Dendritic cell treated with granulocyte-macrophage colony-stimulating factor and Interleukin-4, amounts not matched to agents 40 ng/mL and 50 ng/mL, for 4 days (primary cell): ENCODE results near the gene LMBR1.
"Not testable (repeated sequence)": the region's sequence is repeated elsewhere in the genome, so short reads cannot be mapped to it uniquely, and the experiment has no call there.

Experiments used
- H3K27ac Mint-ChIP-seq: one replicate; pipeline ENCODE4 v1.8.0; 2022; ENCODE audit warnings: mild to moderate bottlenecking, mixed read lengths
- H3K27me3 Mint-ChIP-seq: one replicate; pipeline ENCODE4 v1.8.0; 2022; ENCODE audit warnings: mild to moderate bottlenecking, mixed read lengths
- H3K36me3 Mint-ChIP-seq: one replicate; pipeline ENCODE4 v1.8.0; 2022; ENCODE audit warnings: low read depth, mixed read lengths
- H3K4me1 Mint-ChIP-seq: one replicate; pipeline ENCODE4 v1.8.0; 2022; ENCODE audit warnings: low read depth, mixed read lengths
- H3K4me3 Mint-ChIP-seq: one replicate; pipeline ENCODE4 v1.8.0; 2022; ENCODE audit warnings: mild to moderate bottlenecking, moderate library complexity, mixed read lengths
- H3K9me3 Mint-ChIP-seq: one replicate; pipeline ENCODE4 v1.8.0; 2022; ENCODE audit warnings: mixed read lengths
- intact Hi-C: fragments of 100-400 bp; cut with micrococcal nuclease; formaldehyde crosslinking; loops from one replicate; pipeline ENCODE4 v1.15.0; 2022

The LMBR1 gene

GRCh38 chr7:156732091-156732625 is 160.8 kb downstream of the LMBR1 start:
- no peak overlapping the region for H3K4me3 Mint-ChIP-seq
- no peaks in the 10 kb centered on the region for H3K27me3 Mint-ChIP-seq
- H3K36me3 Mint-ChIP-seq = peaks cover 68% of the 10 kb centered on the region
- intact Hi-C loops = no loop called here
- H3K9me3 Mint-ChIP-seq = peaks cover 33% of the 10 kb centered on the region
- no peaks in the 10 kb centered on the region for H3K4me1 Mint-ChIP-seq
- H3K27ac Mint-ChIP-seq = no peak overlapping the region

GRCh38 chr7:156731651-156732050 is 161.3 kb downstream of the LMBR1 start:
- intact Hi-C loops = no loop called here
- H3K9me3 Mint-ChIP-seq = peaks cover 33% of the 10 kb centered on the region
- H3K27me3 Mint-ChIP-seq = no peaks in the 10 kb centered on the region

DNA sequence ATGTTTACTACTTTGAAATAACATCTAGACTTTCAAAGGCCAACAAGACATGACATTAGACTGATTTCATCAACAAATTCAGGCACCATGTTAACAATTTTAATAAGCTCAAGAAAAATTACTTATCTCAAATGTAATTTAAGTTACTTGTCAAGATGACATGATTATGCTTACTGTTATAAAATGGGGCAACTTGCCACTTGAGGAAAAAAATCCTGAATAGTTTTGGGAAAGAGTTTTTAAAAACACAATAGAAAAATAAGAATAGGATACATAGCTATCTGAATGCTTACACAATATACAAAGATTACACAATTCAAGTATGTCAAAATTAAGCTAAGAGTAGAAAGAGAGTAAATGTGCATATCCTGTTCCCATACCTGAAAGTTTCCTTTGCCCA is 167.0 kb downstream of the LMBR1 start:
- no peaks in the 10 kb centered on the region for H3K9me3 Mint-ChIP-seq
- no peaks in the 10 kb centered on the region for H3K4me1 Mint-ChIP-seq
- H3K4me3 Mint-ChIP-seq = no peak overlapping the region
- H3K27ac Mint-ChIP-seq = no peak overlapping the region
- peaks cover 12% of the 10 kb centered on the region for H3K36me3 Mint-ChIP-seq
- intact Hi-C loops = no loop called here
- H3K27me3 Mint-ChIP-seq = no peaks in the 10 kb centered on the region

More at GRCh38 chr7:156731651-156732050, 161.3 kb downstream of the LMBR1 start:
- no peaks in the 10 kb centered on the region for H3K4me1 Mint-ChIP-seq
- no peak overlapping the region for H3K27ac Mint-ChIP-seq
- H3K36me3 Mint-ChIP-seq = peaks cover 63% of the 10 kb centered on the region
- no peak overlapping the region for H3K4me3 Mint-ChIP-seq

DNA sequence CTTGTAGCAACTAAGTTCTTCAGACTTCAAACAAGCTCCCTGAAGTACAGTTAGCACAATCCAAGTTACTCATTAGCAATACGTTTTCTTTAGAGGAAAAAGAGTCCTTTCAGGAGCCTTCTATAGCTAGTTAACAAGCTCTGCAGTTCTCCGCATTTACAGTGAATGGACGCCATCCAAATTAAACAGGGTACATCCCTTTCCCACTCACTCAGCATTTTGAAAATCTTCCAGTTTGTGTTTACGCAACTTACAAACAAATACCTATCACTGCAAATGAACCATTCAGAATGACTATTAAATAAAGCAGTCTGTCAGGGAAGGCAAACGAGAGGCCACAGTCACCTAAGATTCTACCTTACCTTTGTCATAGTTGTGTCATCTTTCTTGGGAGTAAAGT is 167.9 kb downstream of the LMBR1 start:
- Mint-ChIP-seq H3K9me3 (no peaks in the 10 kb centered on the region), H3K4me1 (no peaks in the 10 kb centered on the region), H3K27ac (no peak overlapping the region), H3K4me3 (no peak overlapping the region), H3K36me3 (peaks cover 6% of the 10 kb centered on the region), H3K27me3 (no peaks in the 10 kb centered on the region)
- intact Hi-C loops = no loop called here

- Mint-ChIP-seq H3K4me1 (no peaks in the 10 kb centered on the region), H3K27ac (no peak overlapping the region), H3K4me3 (no peak overlapping the region), H3K27me3 (no peaks in the 10 kb centered on the region), H3K9me3 (no peaks in the 10 kb centered on the region), H3K36me3 (peaks cover 17% of the 10 kb centered on the region)
- intact Hi-C loops = no loop called here
These were observed 170.7 kb downstream of the LMBR1 start for GRCh38 chr7:156722043-156722826.

DNA sequence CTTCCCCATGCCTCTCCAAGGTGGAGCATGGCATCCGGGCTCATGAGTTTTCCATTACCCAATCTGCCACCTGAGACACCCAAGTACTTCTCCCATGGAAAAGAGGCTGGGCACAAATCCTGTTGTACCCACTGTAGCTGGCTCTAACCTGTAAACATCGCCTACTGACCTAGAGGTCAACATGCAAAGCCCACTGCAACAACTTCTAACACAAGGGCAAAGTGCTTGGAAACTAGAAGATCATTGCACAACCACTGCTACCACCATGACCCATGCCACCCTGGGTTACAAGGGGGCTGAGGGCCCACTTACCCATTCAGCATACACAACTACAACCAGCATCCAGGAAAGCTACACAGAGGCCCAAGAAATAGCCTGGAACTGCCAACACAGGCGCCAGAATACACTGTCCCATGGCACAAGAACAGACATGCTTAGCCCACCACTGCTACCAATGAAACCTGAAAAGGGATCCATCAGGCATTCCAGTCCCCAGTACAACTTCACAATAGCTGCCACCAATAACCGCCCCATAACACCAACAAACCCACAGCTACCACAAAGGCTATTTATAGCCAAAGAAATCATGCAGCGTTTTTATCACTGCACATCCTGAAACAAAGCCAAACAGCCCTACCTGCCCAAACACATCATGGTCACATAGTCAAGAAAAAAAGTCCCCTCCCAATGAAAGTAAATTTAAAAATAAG is 189.1 kb downstream of the LMBR1 start:
- H3K27me3 Mint-ChIP-seq = no peaks in the 10 kb centered on the region
- intact Hi-C loops = no loop called here
- no peak overlapping the region for H3K4me3 Mint-ChIP-seq
- H3K27ac Mint-ChIP-seq = no peak overlapping the region
- peaks cover 24% of the 10 kb centered on the region for H3K9me3 Mint-ChIP-seq
- peaks cover 55% of the 10 kb centered on the region for H3K36me3 Mint-ChIP-seq
- H3K4me1 Mint-ChIP-seq = no peaks in the 10 kb centered on the region

- Mint-ChIP-seq H3K27me3 (no peaks in the 10 kb centered on the region), H3K27ac (no peak overlapping the region), H3K4me1 (no peaks in the 10 kb centered on the region), H3K36me3 (peaks cover 53% of the 10 kb centered on the region), H3K9me3 (peaks cover 24% of the 10 kb centered on the region), H3K4me3 (no peak overlapping the region)
- intact Hi-C loops = no loop called here
These were observed 189.8 kb downstream of the LMBR1 start for GRCh38 chr7:156703209-156703608.

DNA sequence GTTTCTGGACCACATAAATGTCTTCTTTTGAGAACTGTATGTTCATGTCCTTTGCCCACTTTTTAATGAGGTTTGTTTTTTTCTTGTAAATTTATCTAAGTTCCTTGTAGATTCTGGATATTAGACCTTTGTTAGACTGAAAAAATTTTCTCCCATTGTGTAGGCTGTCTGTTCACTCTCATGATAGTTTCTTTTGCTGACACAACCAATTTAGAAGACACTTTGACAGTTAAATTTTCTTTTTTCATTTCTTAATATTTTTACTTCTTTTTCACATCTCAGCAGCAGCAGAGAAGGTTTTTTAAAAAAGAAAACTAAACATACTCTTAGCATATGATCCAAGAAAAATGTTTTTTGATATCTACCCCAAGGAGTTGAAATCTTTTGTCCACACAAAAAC is 190.6 kb downstream of the LMBR1 start:
- Mint-ChIP-seq H3K27me3 (no peaks in the 10 kb centered on the region), H3K9me3 (peaks cover 30% of the 10 kb centered on the region), H3K4me3 (no peak overlapping the region), H3K4me1 (no peaks in the 10 kb centered on the region), H3K27ac (no peak overlapping the region), H3K36me3 (peaks cover 60% of the 10 kb centered on the region)
- intact Hi-C loops = no loop called here

GRCh38 chr7:156701787-156702186 is 191.2 kb downstream of the LMBR1 start:
- Mint-ChIP-seq H3K9me3 (peaks cover 36% of the 10 kb centered on the region), H3K36me3 (peaks cover 65% of the 10 kb centered on the region)
- H3K27ac Mint-ChIP-seq, H3K4me3 Mint-ChIP-seq, H3K27me3 Mint-ChIP-seq, H3K4me1 Mint-ChIP-seq, intact Hi-C loops: not testable (repeated sequence)

DNA sequence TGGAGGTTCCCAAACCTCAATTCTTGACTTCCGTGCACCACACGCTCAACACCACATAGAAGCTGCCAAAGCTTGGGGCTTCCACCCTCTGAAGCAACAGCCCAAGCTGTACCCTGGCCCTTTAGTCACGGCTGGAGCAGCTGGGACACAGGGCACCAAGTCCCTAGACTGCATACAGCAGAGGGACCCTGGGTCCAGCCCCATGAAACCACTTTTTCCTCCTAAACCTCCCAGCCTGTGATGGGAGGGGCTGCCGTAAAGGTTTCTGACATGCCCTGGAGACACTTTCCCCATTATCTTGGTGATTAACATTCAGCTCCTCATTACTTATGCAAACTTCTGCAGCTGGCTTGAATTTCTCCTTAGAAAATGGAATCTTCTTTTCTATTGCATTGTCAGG is 194.5 kb downstream of the LMBR1 start:
- H3K27me3 Mint-ChIP-seq, intact Hi-C loops, H3K4me1 Mint-ChIP-seq, H3K4me3 Mint-ChIP-seq, H3K27ac Mint-ChIP-seq: not testable (repeated sequence)
- peaks cover 54% of the 10 kb centered on the region for H3K36me3 Mint-ChIP-seq
- peaks cover 42% of the 10 kb centered on the region for H3K9me3 Mint-ChIP-seq

- Mint-ChIP-seq H3K36me3 (peaks cover 49% of the 10 kb centered on the region), H3K9me3 (peaks cover 42% of the 10 kb centered on the region)
- H3K4me3 Mint-ChIP-seq, intact Hi-C loops, H3K27me3 Mint-ChIP-seq, H3K27ac Mint-ChIP-seq, H3K4me1 Mint-ChIP-seq: not testable (repeated sequence)
These were observed 195.7 kb downstream of the LMBR1 start for GRCh38 chr7:156697283-156697682.

- Mint-ChIP-seq H3K9me3 (peaks cover 25% of the 10 kb centered on the region), H3K27me3 (no peaks in the 10 kb centered on the region), H3K36me3 (peaks cover 35% of the 10 kb centered on the region), H3K4me1 (no peaks in the 10 kb centered on the region), H3K4me3 (no peak overlapping the region), H3K27ac (no peak overlapping the region)
- intact Hi-C loops = no loop called here
These were observed 199.4 kb downstream of the LMBR1 start for GRCh38 chr7:156693627-156694026.

- intact Hi-C loops = no loop called here
- H3K27ac Mint-ChIP-seq = no peak overlapping the region
These were observed 200.1 kb downstream of the LMBR1 start for GRCh38 chr7:156692849-156693248.

GRCh38 chr7:156691764-156692163 is 201.2 kb downstream of the LMBR1 start:
- intact Hi-C loops = no loop called here
- no peaks in the 10 kb centered on the region for H3K4me1 Mint-ChIP-seq
- H3K4me3 Mint-ChIP-seq = no peak overlapping the region
- H3K9me3 Mint-ChIP-seq = peaks cover 6% of the 10 kb centered on the region
- H3K36me3 Mint-ChIP-seq = peaks cover 18% of the 10 kb centered on the region
- H3K27ac Mint-ChIP-seq = no peak overlapping the region
- H3K27me3 Mint-ChIP-seq = no peaks in the 10 kb centered on the region

More at GRCh38 chr7:156692849-156693248, 200.1 kb downstream of the LMBR1 start:
- H3K27me3 Mint-ChIP-seq = no peaks in the 10 kb centered on the region
- H3K9me3 Mint-ChIP-seq = peaks cover 17% of the 10 kb centered on the region
- H3K36me3 Mint-ChIP-seq = peaks cover 28% of the 10 kb centered on the region
- no peaks in the 10 kb centered on the region for H3K4me1 Mint-ChIP-seq
- no peak overlapping the region for H3K4me3 Mint-ChIP-seq
